ENCODE results near the gene SASH1.

DNA sequence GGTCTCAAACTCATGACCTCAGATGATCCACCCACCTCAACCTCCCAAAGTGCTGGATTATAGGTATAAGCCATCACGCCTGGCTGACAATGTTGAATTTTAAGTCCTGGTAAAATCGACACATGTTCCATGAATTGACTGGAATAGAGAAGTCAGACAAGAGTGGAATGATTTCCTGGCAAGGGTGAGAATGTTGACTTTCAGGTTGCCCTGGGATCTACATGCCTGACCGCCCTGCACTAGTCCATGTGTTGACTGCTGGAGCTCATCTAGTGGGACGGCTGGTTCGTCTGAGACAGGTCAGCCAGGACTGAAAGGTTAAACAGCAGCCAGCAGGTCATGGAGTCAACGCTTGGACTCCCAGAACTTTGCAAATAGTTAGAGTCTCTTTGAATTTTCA is 88.8 kb downstream of the SASH1 start:
- no peak for TF ChIP-seq POLR2A (IDR thresholded peaks at IDR 0.05)
- TF ChIP-seq, protein P1, sequence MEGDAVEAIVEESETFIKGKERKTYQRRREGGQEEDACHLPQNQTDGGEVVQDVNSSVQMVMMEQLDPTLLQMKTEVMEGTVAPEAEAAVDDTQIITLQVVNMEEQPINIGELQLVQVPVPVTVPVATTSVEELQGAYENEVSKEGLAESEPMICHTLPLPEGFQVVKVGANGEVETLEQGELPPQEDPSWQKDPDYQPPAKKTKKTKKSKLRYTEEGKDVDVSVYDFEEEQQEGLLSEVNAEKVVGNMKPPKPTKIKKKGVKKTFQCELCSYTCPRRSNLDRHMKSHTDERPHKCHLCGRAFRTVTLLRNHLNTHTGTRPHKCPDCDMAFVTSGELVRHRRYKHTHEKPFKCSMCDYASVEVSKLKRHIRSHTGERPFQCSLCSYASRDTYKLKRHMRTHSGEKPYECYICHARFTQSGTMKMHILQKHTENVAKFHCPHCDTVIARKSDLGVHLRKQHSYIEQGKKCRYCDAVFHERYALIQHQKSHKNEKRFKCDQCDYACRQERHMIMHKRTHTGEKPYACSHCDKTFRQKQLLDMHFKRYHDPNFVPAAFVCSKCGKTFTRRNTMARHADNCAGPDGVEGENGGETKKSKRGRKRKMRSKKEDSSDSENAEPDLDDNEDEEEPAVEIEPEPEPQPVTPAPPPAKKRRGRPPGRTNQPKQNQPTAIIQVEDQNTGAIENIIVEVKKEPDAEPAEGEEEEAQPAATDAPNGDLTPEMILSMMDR (IDR thresholded peaks at IDR 0.05): no peak
- TF ChIP-seq EP300 (IDR thresholded peaks at IDR 0.05): no peak

All from ovary (tissue), 3 donors.